8988T (cell line): Measurements from ENCODE around the gene CELA2B.

ENCODE experiments used
- DNase-seq: peaks from one replicate; pipeline ENCODE4 v3.0.0; 2011

CELA2B gene

DNA sequence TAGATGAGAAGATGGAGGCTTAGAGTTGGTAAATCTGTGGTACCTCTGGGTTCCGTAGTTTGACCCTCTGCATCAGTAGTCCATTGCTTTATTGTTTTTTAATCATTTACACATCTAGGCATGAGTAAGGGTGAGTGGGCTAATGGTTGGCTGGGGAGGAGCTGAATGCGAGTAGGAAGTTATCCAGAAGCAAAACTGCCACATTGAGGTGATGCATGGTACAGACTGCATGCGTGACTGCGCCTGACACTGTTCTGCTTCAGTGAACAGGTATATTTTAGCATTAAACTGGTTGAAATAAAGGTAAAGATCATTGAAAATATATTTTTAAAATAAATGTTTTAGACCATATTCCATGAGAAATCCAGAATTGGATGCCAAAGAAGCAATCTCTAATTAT, 55.1 kb downstream of the CELA2B start:
- DNase-seq, result no peak

DNA sequence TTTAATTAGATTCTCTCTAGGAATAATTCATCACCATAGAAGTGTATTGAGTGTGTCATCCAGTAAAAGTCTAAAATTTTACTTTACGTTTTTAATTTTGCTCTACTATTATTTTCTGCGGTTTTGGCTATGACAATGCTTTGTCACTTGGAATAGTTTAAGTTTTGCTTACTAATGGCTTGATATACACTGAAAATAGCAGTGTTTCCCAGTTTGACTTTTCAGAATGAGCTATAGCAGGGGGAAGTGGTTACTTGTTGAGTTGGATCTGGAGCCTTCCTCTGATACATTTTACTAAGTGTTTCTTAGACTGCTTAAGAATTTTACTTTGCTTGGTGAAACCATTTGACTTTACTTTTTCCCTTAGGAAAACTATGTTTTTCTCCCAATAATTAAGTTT, 55.8 kb downstream of the CELA2B start:
- no peak for DNase-seq

DNA sequence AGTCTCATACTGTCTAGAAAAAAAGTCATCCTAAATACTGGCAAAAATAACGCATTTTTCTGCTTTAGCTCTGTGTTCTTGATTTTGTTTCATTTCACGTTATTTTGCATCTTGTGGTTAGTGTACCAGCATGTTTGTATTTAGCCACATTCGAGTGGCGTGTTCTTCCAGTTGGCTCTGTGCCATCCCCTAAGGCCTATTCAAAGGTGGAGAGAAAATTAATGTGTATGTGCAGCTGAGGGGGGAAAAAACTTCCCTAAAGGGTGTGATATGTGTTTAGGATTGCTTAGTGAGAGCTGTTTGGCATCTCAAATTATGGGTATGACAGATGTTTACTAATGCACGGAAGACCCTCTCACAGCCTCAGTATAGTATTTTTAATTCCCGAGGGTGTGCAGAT, 62.9 kb downstream of the CELA2B start:
- no peak for DNase-seq

DNA sequence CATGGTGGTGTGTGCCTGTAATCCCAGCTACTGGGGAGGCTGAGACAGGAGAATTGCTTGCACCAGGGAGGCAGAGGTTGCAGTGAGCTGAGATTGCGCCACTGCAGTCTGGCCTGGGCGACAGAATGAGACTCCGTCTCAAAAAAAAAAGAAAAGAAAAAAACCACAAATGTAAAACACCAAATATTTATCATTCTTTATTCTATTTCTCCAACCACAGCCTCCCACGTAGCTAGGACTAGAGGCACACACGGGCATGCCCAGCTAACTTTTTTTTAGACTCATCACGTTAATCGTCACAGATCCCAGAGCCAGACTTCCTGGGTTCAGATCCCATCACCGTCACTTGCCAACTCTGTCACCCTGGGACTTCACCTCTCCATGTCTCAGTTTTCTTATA, 64.3 kb downstream of the CELA2B start:
- DNase-seq, result no peak
